Neuronal stem cell (in vitro differentiated cells): ENCODE results near the gene SYNGR3.

Experiments used
- DNase-seq: peaks from one replicate; pipeline ENCODE4 v3.0.0-alpha.2; 2013; ENCODE audit warnings: low spot score
- H2AFZ ChIP-seq: one replicate; pipeline ENCODE4 v1.6.1; 2013; ENCODE audit warnings: mild to moderate bottlenecking, low read length, inconsistent platforms
- H2AK5ac ChIP-seq: 2 replicates; pipeline ENCODE4 v1.6.1; 2013; ENCODE audit warnings: low read depth, mild to moderate bottlenecking, inconsistent platforms, low read length, moderate library complexity, mixed read lengths
- H2BK120ac ChIP-seq: 2 replicates; pipeline ENCODE4 v1.6.1; 2013; ENCODE audit warnings: low read depth, mild to moderate bottlenecking, inconsistent platforms, low read length, moderate library complexity, mixed read lengths
- H2BK12ac ChIP-seq: one replicate; pipeline ENCODE4 v1.6.1; 2013; ENCODE audit warnings: low read length, inconsistent platforms
- H2BK15ac ChIP-seq: 2 replicates; pipeline ENCODE4 v1.6.1; 2013; ENCODE audit warnings: mild to moderate bottlenecking, low read length, inconsistent platforms, mixed read lengths
- H2BK5ac ChIP-seq: one replicate; pipeline ENCODE4 v1.6.1; 2013; ENCODE audit warnings: inconsistent platforms, mild to moderate bottlenecking, low read length, moderate library complexity
- H3K14ac ChIP-seq: one replicate; pipeline ENCODE4 v1.6.1; 2013; ENCODE audit warnings: low read length, inconsistent platforms
- H3K18ac ChIP-seq: 2 replicates; pipeline ENCODE4 v1.6.1; 2013; ENCODE audit warnings: low read length, inconsistent platforms
- H3K23ac ChIP-seq: 2 replicates; pipeline ENCODE4 v1.6.1; 2013; ENCODE audit warnings: low read depth, mild to moderate bottlenecking, mixed read lengths, low read length, inconsistent platforms; ENCODE audit not compliant: poor library complexity
- H3K27ac ChIP-seq: replicated peaks from 3 replicates; pipeline ENCODE4 v1.5.1; 2013; ENCODE audit warnings: low read length, inconsistent platforms
- H3K27me3 ChIP-seq, 3 experiments: 2 replicates each; pipeline ENCODE4 v1.6.1; 2013; ENCODE audit warnings: low read length in 3 of 3, mild to moderate bottlenecking in 2 of 3, inconsistent platforms in 1 of 3, low read depth in 1 of 3, mixed read lengths in 1 of 3, moderate library complexity in 1 of 3; ENCODE audit not compliant: control insufficient read depth in 3 of 3, insufficient read depth in 3 of 3
- H3K36me3 ChIP-seq, 2 donors: replicated peaks in 1 of 2; 2 replicates each; pipeline ENCODE4 v1.6.1; 2013; ENCODE audit warnings: low read length in 2 of 2; ENCODE audit not compliant: control insufficient read depth in 2 of 2, insufficient read depth in 2 of 2
- H3K4ac ChIP-seq: 2 replicates; pipeline ENCODE4 v1.6.1; 2013; ENCODE audit warnings: inconsistent platforms, mild to moderate bottlenecking, low read length, moderate library complexity
- H3K4me1 ChIP-seq, 2 donors: 1 replicate in 1 of 2; 2 replicates in 1 of 2; pipeline ENCODE4 v1.6.1; 2013; ENCODE audit warnings: low read length in 2 of 2, low read depth in 1 of 2; ENCODE audit not compliant: control insufficient read depth in 2 of 2, insufficient read depth in 1 of 2
- H3K4me2 ChIP-seq: one replicate; pipeline ENCODE4 v1.6.1; 2013; ENCODE audit warnings: mild to moderate bottlenecking, low read length, inconsistent platforms; ENCODE audit not compliant: insufficient read depth, poor library complexity, severe bottlenecking
- H3K4me3 ChIP-seq, 2 donors: 2 replicates each; pipeline ENCODE4 v1.5.1; 2013; ENCODE audit warnings: low read length in 2 of 2, mild to moderate bottlenecking in 2 of 2, inconsistent platforms in 1 of 2, moderate library complexity in 1 of 2
- H3K79me1 ChIP-seq: one replicate; pipeline ENCODE4 v1.6.1; 2013; ENCODE audit warnings: low read depth, mild to moderate bottlenecking, inconsistent platforms, low read length, moderate library complexity
- H3K9ac ChIP-seq: one replicate; pipeline ENCODE4 v1.6.1; 2013; ENCODE audit warnings: mild to moderate bottlenecking, low read depth, low read length, inconsistent platforms; ENCODE audit not compliant: poor library complexity
- H3K9me3 ChIP-seq, 2 donors: replicated peaks in 1 of 2; 2 replicates each; pipeline versions ENCODE3 to v1.6.1; 2013; ENCODE audit warnings: low read length in 2 of 2, mild to moderate bottlenecking in 2 of 2, inconsistent platforms in 1 of 2, low read depth in 1 of 2, mixed read lengths in 1 of 2, moderate library complexity in 1 of 2; ENCODE audit not compliant: control insufficient read depth in 2 of 2, insufficient read depth in 1 of 2
- H4K8ac ChIP-seq: one replicate; pipeline ENCODE4 v1.6.1; 2013; ENCODE audit warnings: low read depth, mild to moderate bottlenecking, inconsistent platforms, low read length, moderate library complexity
- H4K91ac ChIP-seq: one replicate; pipeline ENCODE4 v1.6.1; 2013; ENCODE audit warnings: low read length, low read depth, mild to moderate bottlenecking, inconsistent platforms; ENCODE audit not compliant: poor library complexity
- WGBS, 2 donors: extraction: QIAGEN DNeasy Blood & Tissue Kit; methylation state at CpG; one replicate each; pipeline ENCODE4 v1.1.7; 2013; ENCODE audit warnings: missing lambda C conversion rate in 2 of 2, mixed read lengths in 1 of 2; ENCODE audit not compliant: insufficient read length in 2 of 2, insufficient replicate concordance in 1 of 2; ENCODE audit errors: extremely low coverage in 2 of 2; 5-methylcytosine and 5-hydroxymethylcytosine counted together

SYNGR3 gene

GRCh38 chr16:2008009-2008526 lies 18.3 kb downstream of the SYNGR3 start:
- no peak for DNase-seq
- no CpG with 5 or more reads among the region's 15 CpGs for WGBS, 2 donors
- no peaks in the 10 kb centered on the region for H3K9me3 ChIP-seq
- H3K4me1 ChIP-seq: peaks cover 28 to 35% of the 10 kb centered on the region in 2 donors
- H3K9ac ChIP-seq: peak overlapping the region; percentile 70
- H4K91ac ChIP-seq: peak overlapping the region; percentile 85
- peaks cover 9 to 25% of the 10 kb centered on the region in 2 donors for H3K36me3 ChIP-seq
- no peaks in the 10 kb centered on the region for H3K27me3 ChIP-seq
- H2AK5ac ChIP-seq: no peak overlapping the region
- H2BK15ac ChIP-seq: no peak overlapping the region
- no peak overlapping the region for H3K4me2 ChIP-seq
- no peak overlapping the region for H3K27ac ChIP-seq
- peak overlapping the region; percentile 16 for H2BK12ac ChIP-seq
- peak overlapping the region; percentile 37 for H3K4ac ChIP-seq
- peaks cover 37% of the 10 kb centered on the region for H3K79me1 ChIP-seq
- H2BK5ac ChIP-seq: no peak overlapping the region
- peak overlapping the region in 1 of 2 donors; percentile 65 for H3K4me3 ChIP-seq
- H3K14ac ChIP-seq: no peak overlapping the region
- H2AFZ ChIP-seq: no peak overlapping the region
- H4K8ac ChIP-seq: peak overlapping the region; percentile 17
- no peak overlapping the region for H3K18ac ChIP-seq
- peak overlapping the region; percentile 31 for H3K23ac ChIP-seq
- no peak overlapping the region for H2BK120ac ChIP-seq

DNA sequence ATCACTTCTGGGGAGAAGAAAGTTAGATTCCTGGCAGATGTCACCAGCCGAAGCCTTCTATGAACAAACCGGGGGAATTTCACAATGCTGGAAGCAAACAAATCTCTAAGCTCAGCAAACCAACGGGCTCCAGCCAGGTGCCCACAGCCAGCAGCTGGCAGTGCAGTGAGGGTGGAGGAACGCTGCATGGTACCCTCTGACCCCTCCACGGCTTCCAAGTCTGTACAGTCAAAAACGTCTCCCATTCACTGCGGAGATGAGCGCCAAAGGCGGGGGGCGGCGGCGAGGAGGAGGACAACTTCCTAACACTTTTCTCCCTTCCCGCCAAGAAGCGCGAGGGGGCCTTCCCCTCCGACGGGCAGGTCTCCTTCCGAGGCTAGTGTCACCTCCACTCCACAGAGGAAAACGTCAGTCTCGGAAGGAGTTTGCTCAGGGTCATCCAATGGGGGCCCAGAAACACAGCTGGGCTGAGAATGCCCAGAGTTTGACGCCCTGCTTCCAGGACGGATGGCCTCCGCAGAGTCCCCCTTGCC lies 18.9 kb downstream of the SYNGR3 start:
- DNase-seq: no peak
- Histone ChIP-seq H3K4me1 (peaks cover 25 to 32% of the 10 kb centered on the region in 2 donors), H3K14ac (peak overlapping the region; percentile 49), H4K8ac (no peak overlapping the region), H3K79me1 (peaks cover 34% of the 10 kb centered on the region), H2BK5ac (no peak overlapping the region), H3K27me3 (no peaks in the 10 kb centered on the region), H2AFZ (peak overlapping the region; percentile 78), H3K27ac (no peak overlapping the region), H3K4me2 (peak overlapping the region; percentile 80), H3K9ac (peak overlapping the region; percentile 96), H3K4me3 (peak overlapping the region; percentile 65 to 99), H2BK15ac (no peak overlapping the region), H2BK120ac (no peak overlapping the region), H2BK12ac (no peak overlapping the region), H4K91ac (no peak overlapping the region), H2AK5ac (peak overlapping the region; percentile 11), H3K18ac (peak overlapping the region; percentile 82), H3K9me3 (no peaks in the 10 kb centered on the region), H3K36me3 (peaks cover 8 to 19% of the 10 kb centered on the region in 2 donors), H3K4ac (no peak overlapping the region), H3K23ac (peak overlapping the region; percentile 48)
- no CpG with 5 or more reads among the region's 23 CpGs for WGBS, 2 donors

- DNase-seq: no peak
- H2AFZ ChIP-seq: peak overlapping the region; percentile 78
- no peak overlapping the region for H3K4ac ChIP-seq
- H4K91ac ChIP-seq: no peak overlapping the region
- no peaks in the 10 kb centered on the region for H3K27me3 ChIP-seq
- peak overlapping the region; percentile 80 for H3K4me2 ChIP-seq
- H3K79me1 ChIP-seq: peaks cover 31% of the 10 kb centered on the region
- peak overlapping the region; percentile 65 to 99 for H3K4me3 ChIP-seq
- H2AK5ac ChIP-seq: peak overlapping the region; percentile 11
- H4K8ac ChIP-seq: no peak overlapping the region
- peak overlapping the region; percentile 82 for H3K18ac ChIP-seq
- H3K4me1 ChIP-seq: peaks cover 22 to 28% of the 10 kb centered on the region in 2 donors
- no peak overlapping the region for H2BK5ac ChIP-seq
- no peak overlapping the region for H3K27ac ChIP-seq
- peaks cover 8 to 18% of the 10 kb centered on the region in 2 donors for H3K36me3 ChIP-seq
- H3K14ac ChIP-seq: peak overlapping the region; percentile 71
- no peak overlapping the region for H2BK120ac ChIP-seq
- H3K23ac ChIP-seq: no peak overlapping the region
- WGBS, 2 donors: no CpG with 5 or more reads among the region's 55 CpGs
- H2BK12ac ChIP-seq: no peak overlapping the region
- no peaks in the 10 kb centered on the region for H3K9me3 ChIP-seq
- H2BK15ac ChIP-seq: no peak overlapping the region
- H3K9ac ChIP-seq: peak overlapping the region; percentile 96
These were observed 19.5 kb downstream of the SYNGR3 start for GRCh38 chr16:2009164-2009711.

DNA sequence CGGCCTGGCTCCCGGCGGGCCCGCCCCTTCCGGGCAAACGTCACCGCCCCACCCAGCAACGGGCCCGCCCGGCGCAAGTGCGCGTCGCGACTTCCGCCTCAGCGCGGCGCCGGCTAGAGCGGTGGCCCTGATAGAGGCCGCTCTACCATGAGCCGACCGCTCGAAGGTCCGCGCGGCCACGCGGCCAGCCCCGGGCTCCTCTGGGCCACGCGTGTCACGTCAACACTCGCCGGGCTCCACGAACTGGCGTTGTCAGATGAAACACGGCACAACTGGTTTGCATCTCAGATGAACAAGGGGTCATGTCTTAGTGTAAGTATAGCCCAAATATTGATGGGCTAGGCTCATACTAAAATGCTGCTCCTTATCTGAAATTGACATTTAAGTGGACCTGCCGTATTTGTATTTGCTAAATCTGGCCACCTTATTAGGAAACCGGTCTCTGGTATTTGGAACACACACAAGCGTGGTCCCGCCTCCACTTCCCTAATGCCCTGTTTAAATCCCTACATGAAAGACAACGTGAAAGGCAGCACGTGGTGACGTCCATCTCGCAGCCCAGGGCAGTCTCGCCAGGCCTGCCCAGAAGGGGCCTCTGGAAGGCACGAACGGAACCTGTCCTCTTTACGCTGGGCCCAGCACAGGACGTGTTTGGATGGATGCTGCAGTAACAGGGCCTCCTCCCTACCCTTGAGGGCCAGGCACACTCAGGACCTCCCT lies 20.2 kb downstream of the SYNGR3 start, which contains the start of gene ZNF598:
TSS of gene ZNF598 (minus strand) at position 31 of the 720 bp plus-strand sequence.
- H3K4me2 ChIP-seq: peak within 1 kb of the TSS; percentile 81
- H3K36me3 ChIP-seq: peaks cover 8 to 18% of the 10 kb centered on the region in 2 donors
- peak within 1 kb of the TSS; percentile 42 for H2BK5ac ChIP-seq
- peak within 1 kb of the TSS; percentile 71 for H3K14ac ChIP-seq
- H3K27ac ChIP-seq: peak within 1 kb of the TSS; percentile 9
- peak within 1 kb of the TSS; percentile 65 to 99 for H3K4me3 ChIP-seq
- no peaks in the 10 kb centered on the region for H3K9me3 ChIP-seq
- no peak within 1 kb of the TSS for H3K4ac ChIP-seq
- peak within 1 kb of the TSS; percentile 82 for H3K18ac ChIP-seq
- H3K79me1 ChIP-seq: peaks cover 28% of the 10 kb centered on the region
- H3K4me1 ChIP-seq: peaks cover 17 to 22% of the 10 kb centered on the region in 2 donors
- peak within 1 kb of the TSS; percentile 53 for H2AK5ac ChIP-seq
- H3K23ac ChIP-seq: peak within 1 kb of the TSS; percentile 48
- H3K9ac ChIP-seq: peak within 1 kb of the TSS; percentile 97
- no peaks in the 10 kb centered on the region for H3K27me3 ChIP-seq
- H2BK12ac ChIP-seq: no peak within 1 kb of the TSS
- WGBS, 2 donors: no CpG with 5 or more reads among the region's 52 CpGs
- H4K91ac ChIP-seq: no peak within 1 kb of the TSS
- peak within 1 kb of the TSS; percentile 84 for H2AFZ ChIP-seq
- DNase-seq: peak; percentile 83
- peak within 1 kb of the TSS; percentile 24 for H4K8ac ChIP-seq
- H2BK15ac ChIP-seq: peak within 1 kb of the TSS; percentile 46
- no peak within 1 kb of the TSS for H2BK120ac ChIP-seq
